ENCODE data around the gene ZNF354B.
"Not testable (repeated sequence)": the region's sequence is repeated elsewhere in the genome, so short reads cannot be mapped to it uniquely, and the experiment has no call there.

Gene ZNF354B

GRCh38 chr5:178859625-178860521, at the start of gene ZNF354B:
Gene ZNF354B, plus strand, starts transcription at chr5:178859953. Its CDS starts 1,095 bp downstream, at chr5:178861048.
- DNase-seq, result peak; percentile 90

DNA sequence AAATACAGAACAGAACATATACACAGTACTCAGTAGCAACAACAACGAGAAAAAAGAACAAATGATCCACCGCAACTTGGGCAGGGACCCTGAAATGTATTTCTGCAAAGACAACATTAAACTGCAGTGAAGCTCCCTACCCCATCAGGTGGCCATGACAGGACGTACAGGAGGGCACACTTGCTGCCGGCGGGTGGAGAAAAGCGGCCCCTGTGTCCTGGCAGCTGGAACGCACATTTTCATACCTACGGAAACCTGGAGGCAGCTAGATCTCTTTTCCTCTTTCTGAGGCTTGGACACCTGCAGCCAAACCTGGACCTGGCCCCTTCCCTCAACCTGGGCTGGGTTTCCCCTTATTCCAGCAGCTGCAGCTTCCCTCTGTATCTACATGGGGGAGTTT, 42.2 kb upstream of the ZNF354B start:
- no peak for DNase-seq

- DNase-seq, result no peak
These were observed 41.7 kb upstream of the ZNF354B start for GRCh38 chr5:178818094-178818493.

GRCh38 chr5:178820001-178820400, 39.8 kb upstream of the ZNF354B start:
- no peak for DNase-seq

- DNase-seq, result no peak
These were observed 34.3 kb upstream of the ZNF354B start for GRCh38 chr5:178825444-178825843.

- DNase-seq, result no peak
These were observed 33.5 kb upstream of the ZNF354B start for GRCh38 chr5:178826216-178826615.

GRCh38 chr5:178827636-178828035, 32.1 kb upstream of the ZNF354B start:
- no peak for DNase-seq

GRCh38 chr5:178831049-178831448, 28.7 kb upstream of the ZNF354B start:
- DNase-seq, result no peak

DNA sequence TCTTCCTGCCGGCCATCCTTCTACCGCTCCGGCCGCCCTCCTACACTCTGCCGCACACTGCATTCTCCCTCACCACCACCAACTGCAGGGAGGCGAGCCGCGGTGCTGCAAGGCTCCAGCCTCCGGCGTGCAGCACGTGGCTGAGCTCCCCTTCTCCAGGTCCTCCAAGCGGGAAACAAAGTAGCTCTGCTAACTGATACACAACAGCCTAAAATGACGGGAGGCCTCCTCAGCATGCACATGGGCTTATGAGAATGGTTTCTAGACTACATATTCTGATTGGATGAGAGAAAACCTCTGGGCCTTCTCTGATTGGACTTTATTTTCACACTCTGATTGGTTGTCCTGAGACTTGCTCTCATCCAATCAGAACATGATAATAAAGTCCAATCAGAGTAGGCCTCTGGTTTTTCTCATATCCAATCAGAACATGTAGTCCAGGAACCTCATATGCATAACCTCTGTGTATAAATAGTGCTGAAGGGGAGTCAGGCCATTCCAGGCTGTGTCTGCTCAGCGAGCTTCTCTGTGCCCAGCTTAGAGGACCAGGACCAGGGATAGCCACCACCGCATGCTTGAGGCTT, 27.0 kb upstream of the ZNF354B start:
- no peak for DNase-seq

- DNase-seq, result no peak
These were observed 23.1 kb upstream of the ZNF354B start for GRCh38 chr5:178836628-178837027.

DNA sequence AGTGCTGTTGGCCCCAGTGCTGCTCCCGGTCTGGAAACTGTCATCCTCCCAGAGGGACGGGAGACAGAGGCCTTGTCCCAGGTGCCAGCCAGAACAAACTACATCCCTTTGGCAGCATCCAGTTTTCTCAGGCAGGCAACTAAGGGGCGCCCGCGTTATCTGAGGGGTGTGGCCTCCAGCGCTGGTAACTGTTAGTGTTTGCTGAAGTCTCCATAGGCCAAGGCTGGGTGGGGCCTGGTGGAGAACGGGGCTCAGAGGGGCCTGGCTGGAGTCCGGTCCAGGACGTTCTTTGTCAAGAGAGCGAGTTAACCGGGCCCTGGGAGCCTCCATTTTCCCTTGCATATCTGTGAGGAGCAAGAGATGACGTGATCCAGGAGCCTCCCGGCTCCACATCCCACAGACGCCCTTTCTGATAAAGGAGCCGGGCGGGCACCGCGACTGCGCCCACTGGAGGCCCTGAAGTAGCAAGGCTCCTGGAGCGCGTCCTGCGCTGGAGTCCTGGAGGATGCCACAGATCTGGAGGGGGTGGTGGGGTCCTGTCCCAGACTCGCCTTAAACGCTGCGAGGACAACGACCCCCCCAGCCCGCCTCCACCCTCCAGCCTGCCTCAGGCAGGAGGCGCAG, 20.9 kb upstream of the ZNF354B start:
- not testable (repeated sequence) for DNase-seq

DNA sequence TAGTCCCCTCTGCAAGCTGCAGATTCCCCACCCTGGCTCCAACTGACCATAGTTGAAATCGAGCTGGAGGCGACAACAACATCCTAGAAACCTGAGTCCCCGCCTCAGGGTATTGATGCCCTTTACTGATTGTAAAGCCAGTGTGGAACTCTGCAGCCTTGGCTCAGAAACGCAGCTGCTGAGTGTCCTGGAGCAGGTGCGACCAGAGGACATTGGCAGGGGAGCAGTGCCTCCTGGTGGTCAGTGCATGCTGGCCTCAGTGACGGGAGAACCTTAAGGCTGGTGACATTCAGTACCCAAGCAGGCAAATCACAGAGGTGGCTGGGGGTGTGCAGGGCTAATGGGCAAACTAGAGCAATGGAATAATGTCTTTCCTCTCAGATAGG, 20.4 kb upstream of the ZNF354B start:
- DNase-seq, result peak; percentile 35

GRCh38 chr5:178840399-178840798, 19.4 kb upstream of the ZNF354B start:
- DNase-seq, result not testable (repeated sequence)

DNA sequence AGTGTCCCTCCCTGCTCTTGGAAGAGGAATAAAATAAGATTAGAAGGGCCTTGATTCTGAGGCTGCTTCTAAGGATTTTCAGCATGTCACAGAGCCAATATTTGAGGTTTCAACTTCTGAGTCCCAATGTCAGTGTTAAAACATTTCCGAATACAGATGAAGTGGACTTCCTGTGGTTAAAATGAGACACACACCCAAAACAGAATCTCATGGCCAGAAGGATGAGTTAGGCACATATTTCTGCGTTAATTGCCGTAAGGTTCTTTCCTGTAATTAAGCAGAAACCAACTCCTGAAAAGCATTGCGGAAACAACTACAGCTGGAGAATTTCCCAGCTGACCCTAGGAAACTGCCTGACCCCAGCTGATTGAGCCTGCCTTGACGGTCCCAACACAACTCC, 10.4 kb upstream of the ZNF354B start:
- no peak for DNase-seq

DNA sequence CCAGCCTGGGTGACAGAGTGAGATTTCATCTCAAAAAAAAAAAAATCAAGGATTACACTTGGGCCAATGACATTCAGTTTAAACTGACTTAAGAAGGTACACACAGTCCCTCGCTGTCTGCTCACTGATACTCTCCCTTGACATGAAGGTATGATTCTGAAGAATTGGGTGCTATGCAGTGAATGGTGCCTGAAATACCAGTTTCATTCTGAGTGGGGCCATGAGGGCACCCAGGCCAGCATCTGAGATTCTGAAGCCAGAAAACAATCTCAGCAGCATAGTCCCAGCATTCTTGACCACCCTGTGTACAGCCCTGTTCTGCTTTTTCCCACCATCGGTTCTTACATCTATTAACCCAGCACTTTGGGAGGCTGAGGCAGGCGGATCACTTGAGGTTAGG, 7.8 kb upstream of the ZNF354B start:
- no peak for DNase-seq

GRCh38 chr5:178854284-178854683, 5.5 kb upstream of the ZNF354B start:
- DNase-seq, result no peak

DNA sequence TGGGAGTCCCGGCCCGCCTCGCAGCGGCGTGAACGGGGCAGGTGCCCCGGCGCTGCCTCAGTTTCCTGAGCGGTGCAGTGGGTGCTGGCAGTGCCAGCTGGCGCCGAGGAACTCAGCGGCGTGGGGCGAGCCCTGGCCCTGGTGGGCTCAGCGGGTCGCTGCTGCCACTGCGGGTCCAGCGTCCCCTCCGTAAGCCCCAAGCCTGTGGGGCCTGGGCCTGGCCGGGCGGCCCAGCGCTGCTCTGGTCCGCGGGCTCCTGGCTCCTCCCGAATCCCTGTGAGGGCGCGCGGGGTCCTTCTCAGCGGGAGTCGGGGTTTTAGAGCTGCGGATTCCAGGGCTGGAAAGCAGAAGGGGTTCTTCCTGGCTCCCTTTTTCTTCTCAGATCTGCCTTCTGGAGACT, 862 bp downstream of the ZNF354B start:
- DNase-seq, result not testable (repeated sequence)

- no peak for DNase-seq
These were observed 1.9 kb downstream of the ZNF354B start for GRCh38 chr5:178861627-178862026.

GRCh38 chr5:178866946-178867345, 7.2 kb downstream of the ZNF354B start:
- DNase-seq, result peak; percentile 66

GRCh38 chr5:178869577-178869976, 9.8 kb downstream of the ZNF354B start:
- no peak for DNase-seq

- DNase-seq, result no peak
These were observed 10.7 kb downstream of the ZNF354B start for GRCh38 chr5:178870411-178870810.

GRCh38 chr5:178872302-178872701, 12.5 kb downstream of the ZNF354B start:
- DNase-seq, result no peak

- peak; percentile 3 for DNase-seq
These were observed 23.5 kb downstream of the ZNF354B start for GRCh38 chr5:178883115-178883694.

Data from MV-4-11 (cell line).